ENCODE data around the gene UTP3.
A peak's percentile ranks its signal among the peaks of the same experiment; 100 is the strongest.
"Not testable (repeated sequence)": the region's sequence is repeated elsewhere in the genome, so short reads cannot be mapped to it uniquely, and the experiment has no call there.

Gene UTP3

GRCh38 chr4:70687821-70688794 is at the start of gene UTP3:
Gene UTP3 (plus strand): TSS chr4:70688532. CDS start chr4:70688678, 146 bp downstream.
- peak; percentile 97 for DNase-seq

- DNase-seq: no peak
These were observed 48.1 kb upstream of the UTP3 start for GRCh38 chr4:70640192-70640591.

GRCh38 chr4:70650741-70651140 is 37.6 kb upstream of the UTP3 start:
- not testable (repeated sequence) for DNase-seq

GRCh38 chr4:70651864-70652506 is 36.3 kb upstream of the UTP3 start:
- peak; percentile 20 for DNase-seq

- no peak for DNase-seq
These were observed 33.7 kb upstream of the UTP3 start for GRCh38 chr4:70654605-70655011.

- no peak for DNase-seq
These were observed 31.0 kb upstream of the UTP3 start for GRCh38 chr4:70657326-70657725.

GRCh38 chr4:70658418-70658817 is 29.9 kb upstream of the UTP3 start:
- no peak for DNase-seq

- DNase-seq: no peak
These were observed 28.2 kb upstream of the UTP3 start for GRCh38 chr4:70660106-70660505.

- not testable (repeated sequence) for DNase-seq
These were observed 26.9 kb upstream of the UTP3 start for GRCh38 chr4:70661309-70661922.

- DNase-seq: no peak
These were observed 22.0 kb upstream of the UTP3 start, which contains the start of gene JCHAIN for GRCh38 chr4:70666369-70666768. Gene JCHAIN (minus strand): TSS chr4:70666508. CDS start chr4:70666490, 18 bp downstream.

GRCh38 chr4:70667740-70668535 is 20.4 kb upstream of the UTP3 start:
- no peak for DNase-seq

- DNase-seq: no peak
These were observed 17.9 kb upstream of the UTP3 start for GRCh38 chr4:70670332-70671014.

- no peak for DNase-seq
These were observed 17.2 kb upstream of the UTP3 start for GRCh38 chr4:70671091-70671490.

- no peak for DNase-seq
These were observed 14.1 kb upstream of the UTP3 start for GRCh38 chr4:70674191-70674590.

- no peak for DNase-seq
These were observed 13.6 kb upstream of the UTP3 start for GRCh38 chr4:70674731-70675130.

- DNase-seq: no peak
These were observed 11.7 kb upstream of the UTP3 start for GRCh38 chr4:70676554-70677090.

GRCh38 chr4:70678383-70678999 is 9.8 kb upstream of the UTP3 start:
- no peak for DNase-seq

GRCh38 chr4:70680934-70681333 is 7.4 kb upstream of the UTP3 start:
- no peak for DNase-seq

- DNase-seq: no peak
These were observed 6.6 kb upstream of the UTP3 start for GRCh38 chr4:70681704-70682103.

GRCh38 chr4:70682142-70682541 is 6.2 kb upstream of the UTP3 start:
- DNase-seq: not testable (repeated sequence)

GRCh38 chr4:70687392-70687791 is 940 bp upstream of the UTP3 start:
- no peak for DNase-seq
